Immature natural killer cell (primary cell): ENCODE results near the gene OR8G1. TPM values are rescaled to one million over a fixed set of nuclear protein-coding genes. Genes with fewer than 3 reads are reported as not detected.
"Not testable (repeated sequence)": the region's sequence is repeated elsewhere in the genome, so short reads cannot be mapped to it uniquely, and the experiment has no call there.

Experiments
- DNase-seq, 3 donors: peaks; one replicate each; pipeline ENCODE4 v3.0.0; 2022; ENCODE audit warnings: mixed read lengths in 1 of 3
- H3K27ac Mint-ChIP-seq, 6 donors: one replicate each; pipeline ENCODE4 v1.8.0; 2020; ENCODE audit warnings: mixed read lengths in 6 of 6, mild to moderate bottlenecking in 5 of 6, inconsistent platforms in 4 of 6, moderate library complexity in 3 of 6
- H3K27me3 Mint-ChIP-seq, 3 donors: one replicate each; pipeline ENCODE4 v1.8.0; 2020 to 2021; ENCODE audit warnings: low read depth in 3 of 3, mild to moderate bottlenecking in 3 of 3, mixed read lengths in 3 of 3, moderate library complexity in 3 of 3, inconsistent platforms in 1 of 3
- H3K36me3 Mint-ChIP-seq, 3 donors: one replicate each; pipeline ENCODE4 v1.8.0; 2020; ENCODE audit warnings: mixed read lengths in 3 of 3, inconsistent platforms in 2 of 3, mild to moderate bottlenecking in 2 of 3
- H3K4me1 Mint-ChIP-seq, 2 donors: one replicate each; pipeline ENCODE4 v1.8.0; 2020; ENCODE audit warnings: inconsistent platforms in 2 of 2, mild to moderate bottlenecking in 2 of 2, mixed read lengths in 2 of 2, moderate library complexity in 1 of 2
- H3K4me3 Mint-ChIP-seq, 5 donors: one replicate each; pipeline ENCODE4 v1.8.0; 2020; ENCODE audit warnings: mild to moderate bottlenecking in 5 of 5, mixed read lengths in 5 of 5, inconsistent platforms in 3 of 5, moderate library complexity in 3 of 5
- H3K9me3 Mint-ChIP-seq, 6 donors: one replicate each; pipeline ENCODE4 v1.8.0; 2020; ENCODE audit warnings: mild to moderate bottlenecking in 6 of 6, mixed read lengths in 6 of 6, inconsistent platforms in 4 of 6, moderate library complexity in 3 of 6
- polyA plus RNA-seq, 3 donors: library from polyadenylated mRNA; unstranded; fragments of 300-500 nt; fragmentation: Illumina TruSeq; gene quantifications; one replicate each; pipeline ENCODE4 v1.2.3, GENCODE V29; 2021

OR8G1 gene
- polyA plus RNA-seq, 3 donors from 2014 or later = not detected

GRCh38 chr11:124210421-124210820 is 30.5 kb upstream of the OR8G1 start:
- no peaks in the 10 kb centered on the region for H3K4me1 Mint-ChIP-seq
- no peak overlapping the region for H3K27ac Mint-ChIP-seq
- H3K36me3 Mint-ChIP-seq = no peaks in the 10 kb centered on the region
- H3K9me3 Mint-ChIP-seq = peaks cover 0 to 3% (median 0%) of the 10 kb centered on the region in 6 donors
- H3K4me3 Mint-ChIP-seq = no peak overlapping the region
- no peak for DNase-seq
- peaks cover 0 to 2% (median 0%) of the 10 kb centered on the region in 3 donors for H3K27me3 Mint-ChIP-seq

- H3K9me3 Mint-ChIP-seq = no peaks in the 10 kb centered on the region
Observed at GRCh38 chr11:124211321-124211720, 29.6 kb upstream of the OR8G1 start.

GRCh38 chr11:124214027-124214426 is 26.9 kb upstream of the OR8G1 start:
- H3K4me1 Mint-ChIP-seq = no peaks in the 10 kb centered on the region
- H3K36me3 Mint-ChIP-seq = no peaks in the 10 kb centered on the region
- no peak overlapping the region for H3K27ac Mint-ChIP-seq
- no peaks in the 10 kb centered on the region for H3K9me3 Mint-ChIP-seq
- H3K4me3 Mint-ChIP-seq = no peak overlapping the region
- peaks cover 0 to 2% (median 0%) of the 10 kb centered on the region in 3 donors for H3K27me3 Mint-ChIP-seq
- DNase-seq = no peak

More at GRCh38 chr11:124211321-124211720, 29.6 kb upstream of the OR8G1 start:
- H3K27me3 Mint-ChIP-seq = peaks cover 0 to 2% (median 0%) of the 10 kb centered on the region in 3 donors
- no peak overlapping the region for H3K27ac Mint-ChIP-seq
- H3K4me1 Mint-ChIP-seq = no peaks in the 10 kb centered on the region
- no peak for DNase-seq
- H3K4me3 Mint-ChIP-seq = no peak overlapping the region
- no peaks in the 10 kb centered on the region for H3K36me3 Mint-ChIP-seq

GRCh38 chr11:124219126-124219525 is 21.8 kb upstream of the OR8G1 start:
- no peak overlapping the region for H3K4me3 Mint-ChIP-seq
- no peaks in the 10 kb centered on the region for H3K9me3 Mint-ChIP-seq
- H3K27me3 Mint-ChIP-seq = no peaks in the 10 kb centered on the region
- no peak for DNase-seq
- H3K27ac Mint-ChIP-seq = no peak overlapping the region
- no peaks in the 10 kb centered on the region for H3K4me1 Mint-ChIP-seq
- H3K36me3 Mint-ChIP-seq = no peaks in the 10 kb centered on the region

- Mint-ChIP-seq H3K9me3 (peaks cover 0 to 2% (median 0%) of the 10 kb centered on the region in 6 donors), H3K4me1 (no peaks in the 10 kb centered on the region), H3K36me3 (no peaks in the 10 kb centered on the region), H3K27ac (no peak overlapping the region), H3K4me3 (no peak overlapping the region), H3K27me3 (peaks cover 0 to 3% (median 0%) of the 10 kb centered on the region in 3 donors)
- no peak for DNase-seq
Observed at GRCh38 chr11:124222407-124222806, 18.5 kb upstream of the OR8G1 start.

- not testable (repeated sequence) for H3K4me1 Mint-ChIP-seq, H3K4me3 Mint-ChIP-seq, DNase-seq, H3K36me3 Mint-ChIP-seq, H3K27me3 Mint-ChIP-seq, H3K27ac Mint-ChIP-seq, H3K9me3 Mint-ChIP-seq
Observed at GRCh38 chr11:124224618-124225423, 16.1 kb upstream of the OR8G1 start.

- peaks cover 0 to 2% (median under 1%) of the 10 kb centered on the region in 6 donors for H3K9me3 Mint-ChIP-seq
- H3K27me3 Mint-ChIP-seq = peaks cover 1 to 5% (median 3%) of the 10 kb centered on the region in 3 donors
- no peaks in the 10 kb centered on the region for H3K36me3 Mint-ChIP-seq
- H3K4me1 Mint-ChIP-seq = no peaks in the 10 kb centered on the region
- no peak overlapping the region for H3K27ac Mint-ChIP-seq
- no peak overlapping the region for H3K4me3 Mint-ChIP-seq
- DNase-seq = no peak
Observed at GRCh38 chr11:124225471-124225870, 15.4 kb upstream of the OR8G1 start.

- H3K36me3 Mint-ChIP-seq = no peaks in the 10 kb centered on the region
- H3K9me3 Mint-ChIP-seq = peaks cover 0 to 3% (median 0%) of the 10 kb centered on the region in 6 donors
- peaks cover 0 to 5% (median 0%) of the 10 kb centered on the region in 3 donors for H3K27me3 Mint-ChIP-seq
- H3K4me1 Mint-ChIP-seq = no peaks in the 10 kb centered on the region
- H3K4me3 Mint-ChIP-seq = no peak overlapping the region
- DNase-seq = no peak
- H3K27ac Mint-ChIP-seq = no peak overlapping the region
Observed at GRCh38 chr11:124233376-124233775, 7.5 kb upstream of the OR8G1 start.

- H3K27ac Mint-ChIP-seq = no peak overlapping the region
- no peak for DNase-seq
- H3K4me3 Mint-ChIP-seq = no peak overlapping the region
- no peaks in the 10 kb centered on the region for H3K4me1 Mint-ChIP-seq
- peaks cover 0 to 3% (median 0%) of the 10 kb centered on the region in 6 donors for H3K9me3 Mint-ChIP-seq
- H3K36me3 Mint-ChIP-seq = no peaks in the 10 kb centered on the region
- no peaks in the 10 kb centered on the region for H3K27me3 Mint-ChIP-seq
Observed at GRCh38 chr11:124238512-124238911, 2.4 kb upstream of the OR8G1 start.

GRCh38 chr11:124249869-124250268 is 9.0 kb downstream of the OR8G1 start:
- H3K27ac Mint-ChIP-seq, H3K9me3 Mint-ChIP-seq, H3K27me3 Mint-ChIP-seq, H3K4me3 Mint-ChIP-seq, DNase-seq, H3K36me3 Mint-ChIP-seq, H3K4me1 Mint-ChIP-seq: not testable (repeated sequence)

GRCh38 chr11:124256076-124256475 is 15.2 kb downstream of the OR8G1 start, which contains the start of gene OR8G5:
TSS of gene OR8G5 (plus strand) at chr11:124256376. CDS start at chr11:124264932, 8,556 bp downstream.
- DNase-seq = no peak
- Mint-ChIP-seq H3K9me3 (no peaks in the 10 kb centered on the region), H3K27me3 (peaks cover 0 to 2% (median 0%) of the 10 kb centered on the region in 3 donors), H3K36me3 (no peaks in the 10 kb centered on the region), H3K4me1 (no peaks in the 10 kb centered on the region), H3K4me3 (no peak within 1 kb of the TSS), H3K27ac (no peak within 1 kb of the TSS)

- H3K4me1 Mint-ChIP-seq, H3K27ac Mint-ChIP-seq, H3K4me3 Mint-ChIP-seq, H3K27me3 Mint-ChIP-seq, H3K36me3 Mint-ChIP-seq, H3K9me3 Mint-ChIP-seq, DNase-seq: not testable (repeated sequence)
Observed at GRCh38 chr11:124265041-124265440, 24.1 kb downstream of the OR8G1 start.

GRCh38 chr11:124270886-124271285 is 30.0 kb downstream of the OR8G1 start:
- not testable (repeated sequence) for H3K4me1 Mint-ChIP-seq, H3K27me3 Mint-ChIP-seq, DNase-seq, H3K36me3 Mint-ChIP-seq, H3K4me3 Mint-ChIP-seq, H3K27ac Mint-ChIP-seq, H3K9me3 Mint-ChIP-seq

GRCh38 chr11:124274000-124274399 is 33.1 kb downstream of the OR8G1 start:
- DNase-seq = no peak
- Mint-ChIP-seq H3K4me1 (peaks cover 11 to 14% of the 10 kb centered on the region in 2 donors), H3K27ac (no peak overlapping the region), H3K9me3 (peaks cover 0 to 9% (median under 1%) of the 10 kb centered on the region in 6 donors), H3K36me3 (no peaks in the 10 kb centered on the region), H3K27me3 (peaks cover 0 to 6% (median 0%) of the 10 kb centered on the region in 3 donors), H3K4me3 (no peak overlapping the region)
